SK-N-SH (cell line): Measurements from ENCODE around the gene HS2ST1.

Experiments
- EP300 ChIP-seq, 2 experiments: IDR thresholded peaks; 2 replicates each; pipeline versions ENCODE4 v1.4.0 to v1.6.1; 2012; ENCODE audit warnings: borderline replicate concordance in 1 of 2, low read depth in 1 of 2, low read length in 1 of 2
- NFIC ChIP-seq: IDR thresholded peaks from 2 replicates; pipeline ENCODE4 v1.4.0; 2012; ENCODE audit warnings: borderline replicate concordance
- POLR2AphosphoS5 ChIP-seq: IDR thresholded peaks from 2 replicates; pipeline ENCODE4 v1.6.1; 2012; ENCODE audit warnings: low read depth, low read length
- RAD21 ChIP-seq: IDR thresholded peaks from 2 replicates; pipeline ENCODE4 v1.6.1; 2012; ENCODE audit warnings: mild to moderate bottlenecking, low read length
- RFX5 ChIP-seq: IDR thresholded peaks from 2 replicates; pipeline ENCODE4 v1.6.1; 2012; ENCODE audit warnings: mild to moderate bottlenecking, improper control_type of control experiment, low read length
- SIN3A ChIP-seq: IDR thresholded peaks from 2 replicates; pipeline ENCODE4 v1.6.1; 2012; ENCODE audit warnings: low read depth, mild to moderate bottlenecking, low read length, moderate library complexity, borderline replicate concordance
- TF ChIP-seq, protein P1 (sequence below): fragments of 200-600 bp; sonication (generic); IDR thresholded peaks from 2 replicates; pipeline ENCODE4 v1.6.1; 2017; ENCODE audit warnings: antibody characterized with exemption, mild to moderate bottlenecking, moderate library complexity
- TF ChIP-seq, protein P2 (sequence below): IDR thresholded peaks from 2 replicates; pipeline ENCODE4 v1.4.0; 2012; ENCODE audit warnings: low read depth
- TF ChIP-seq, protein P3 (sequence below): fragments of 150-350 bp; IDR thresholded peaks from 2 replicates; pipeline ENCODE4 v1.6.1; 2016; ENCODE audit warnings: mild to moderate bottlenecking, low read depth, low read length

DNA sequence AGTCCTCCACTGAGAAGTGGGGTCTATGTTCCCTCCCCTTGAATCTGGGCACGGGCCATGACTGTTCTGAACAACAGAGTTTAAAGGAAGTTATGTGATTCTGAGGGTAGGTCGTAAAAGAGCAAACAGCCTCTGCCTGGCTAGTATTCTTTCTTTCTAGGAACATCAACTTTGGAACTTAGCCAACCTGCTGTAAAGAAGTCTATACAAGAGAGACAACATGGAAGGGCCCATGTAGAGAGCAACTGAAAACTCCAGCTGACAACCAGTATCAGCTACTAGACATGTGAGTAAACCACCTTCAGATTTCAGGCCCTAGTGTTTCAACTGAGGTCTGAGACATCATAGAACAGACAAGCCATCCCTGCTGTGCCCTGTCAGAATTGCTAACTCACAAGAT is 8.0 kb upstream of the HS2ST1 start:
- TF ChIP-seq, protein P1, sequence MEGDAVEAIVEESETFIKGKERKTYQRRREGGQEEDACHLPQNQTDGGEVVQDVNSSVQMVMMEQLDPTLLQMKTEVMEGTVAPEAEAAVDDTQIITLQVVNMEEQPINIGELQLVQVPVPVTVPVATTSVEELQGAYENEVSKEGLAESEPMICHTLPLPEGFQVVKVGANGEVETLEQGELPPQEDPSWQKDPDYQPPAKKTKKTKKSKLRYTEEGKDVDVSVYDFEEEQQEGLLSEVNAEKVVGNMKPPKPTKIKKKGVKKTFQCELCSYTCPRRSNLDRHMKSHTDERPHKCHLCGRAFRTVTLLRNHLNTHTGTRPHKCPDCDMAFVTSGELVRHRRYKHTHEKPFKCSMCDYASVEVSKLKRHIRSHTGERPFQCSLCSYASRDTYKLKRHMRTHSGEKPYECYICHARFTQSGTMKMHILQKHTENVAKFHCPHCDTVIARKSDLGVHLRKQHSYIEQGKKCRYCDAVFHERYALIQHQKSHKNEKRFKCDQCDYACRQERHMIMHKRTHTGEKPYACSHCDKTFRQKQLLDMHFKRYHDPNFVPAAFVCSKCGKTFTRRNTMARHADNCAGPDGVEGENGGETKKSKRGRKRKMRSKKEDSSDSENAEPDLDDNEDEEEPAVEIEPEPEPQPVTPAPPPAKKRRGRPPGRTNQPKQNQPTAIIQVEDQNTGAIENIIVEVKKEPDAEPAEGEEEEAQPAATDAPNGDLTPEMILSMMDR = no peak
- no peak for TF ChIP-seq EP300 (IDR thresholded peaks at IDR 0.05; ENCODE audit: borderline replicate concordance in 1 of 2, low read depth in 1 of 2, low read length in 1 of 2)
- TF ChIP-seq, protein P2, sequence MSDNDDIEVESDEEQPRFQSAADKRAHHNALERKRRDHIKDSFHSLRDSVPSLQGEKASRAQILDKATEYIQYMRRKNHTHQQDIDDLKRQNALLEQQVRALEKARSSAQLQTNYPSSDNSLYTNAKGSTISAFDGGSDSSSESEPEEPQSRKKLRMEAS = no peak
- TF ChIP-seq NFIC = no peak
- TF ChIP-seq, protein P3, sequence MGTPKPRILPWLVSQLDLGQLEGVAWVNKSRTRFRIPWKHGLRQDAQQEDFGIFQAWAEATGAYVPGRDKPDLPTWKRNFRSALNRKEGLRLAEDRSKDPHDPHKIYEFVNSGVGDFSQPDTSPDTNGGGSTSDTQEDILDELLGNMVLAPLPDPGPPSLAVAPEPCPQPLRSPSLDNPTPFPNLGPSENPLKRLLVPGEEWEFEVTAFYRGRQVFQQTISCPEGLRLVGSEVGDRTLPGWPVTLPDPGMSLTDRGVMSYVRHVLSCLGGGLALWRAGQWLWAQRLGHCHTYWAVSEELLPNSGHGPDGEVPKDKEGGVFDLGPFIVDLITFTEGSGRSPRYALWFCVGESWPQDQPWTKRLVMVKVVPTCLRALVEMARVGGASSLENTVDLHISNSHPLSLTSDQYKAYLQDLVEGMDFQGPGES = no peak
- TF ChIP-seq RFX5 = no peak
- no peak for TF ChIP-seq POLR2AphosphoS5
- no peak for TF ChIP-seq RAD21
- no peak for TF ChIP-seq SIN3A
